ENCODE results near the gene RNF41. TPM values are rescaled to one million over a fixed set of nuclear protein-coding genes. Genes with fewer than 3 reads are reported as not detected.
A peak's percentile ranks its signal among the peaks of the same experiment; 100 is the strongest.

Gene RNF41
- total and polyA plus RNA-seq, 2 of the 13 experiments (the other 11 are each of a cell fraction or from before 2014, with no cell fraction given): 27.1 to 39.4 TPM

DNA sequence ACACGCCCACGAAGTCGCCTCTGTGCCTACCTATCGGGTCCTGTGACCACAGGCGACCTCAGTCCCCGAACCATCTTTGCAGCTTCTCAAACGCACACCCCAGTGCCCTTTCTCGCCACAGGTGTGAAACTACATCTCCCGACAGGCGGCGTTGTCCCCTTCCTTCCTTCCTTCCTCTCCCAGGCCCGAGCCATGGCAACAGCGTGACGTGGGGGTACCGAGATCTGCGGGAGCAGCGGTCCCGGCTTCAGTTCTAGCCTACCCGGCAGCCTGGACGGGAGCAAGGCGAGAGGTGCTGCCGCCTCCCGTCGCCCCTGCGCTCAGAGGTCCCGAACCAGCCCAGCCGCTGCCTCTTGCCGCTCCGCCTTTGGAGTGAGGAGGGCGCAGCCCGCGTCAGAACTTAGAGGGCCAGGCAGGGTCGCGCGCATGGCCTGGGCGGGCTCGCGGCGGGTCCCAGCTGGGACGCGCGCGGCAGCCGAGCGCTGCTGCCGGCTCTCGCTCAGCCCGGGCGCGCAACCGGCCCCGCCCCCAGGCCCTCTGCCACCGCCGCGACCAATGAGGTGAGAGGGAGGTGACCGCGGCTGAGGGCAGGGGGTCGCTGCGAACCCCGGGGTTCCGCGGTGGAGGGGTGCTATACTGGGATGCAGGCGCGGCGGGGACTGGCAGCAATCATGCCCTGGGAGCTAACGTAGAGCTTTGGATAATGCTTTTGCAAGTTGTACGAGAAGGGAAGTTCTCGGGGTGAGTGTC lies 45.1 kb upstream of the RNF41 start, which contains the start of gene COQ10A (continued):
- TF ChIP-seq, protein P1, sequence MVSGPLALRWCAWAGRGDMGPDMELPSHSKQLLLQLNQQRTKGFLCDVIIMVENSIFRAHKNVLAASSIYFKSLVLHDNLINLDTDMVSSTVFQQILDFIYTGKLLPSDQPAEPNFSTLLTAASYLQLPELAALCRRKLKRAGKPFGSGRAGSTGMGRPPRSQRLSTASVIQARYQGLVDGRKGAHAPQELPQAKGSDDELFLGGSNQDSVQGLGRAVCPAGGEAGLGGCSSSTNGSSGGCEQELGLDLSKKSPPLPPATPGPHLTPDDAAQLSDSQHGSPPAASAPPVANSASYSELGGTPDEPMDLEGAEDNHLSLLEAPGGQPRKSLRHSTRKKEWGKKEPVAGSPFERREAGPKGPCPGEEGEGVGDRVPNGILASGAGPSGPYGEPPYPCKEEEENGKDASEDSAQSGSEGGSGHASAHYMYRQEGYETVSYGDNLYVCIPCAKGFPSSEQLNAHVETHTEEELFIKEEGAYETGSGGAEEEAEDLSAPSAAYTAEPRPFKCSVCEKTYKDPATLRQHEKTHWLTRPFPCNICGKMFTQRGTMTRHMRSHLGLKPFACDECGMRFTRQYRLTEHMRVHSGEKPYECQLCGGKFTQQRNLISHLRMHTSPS (CRISPR knock-in tag; IDR thresholded peaks at IDR 0.05; ENCODE audit: low read depth): 0 out of 2 replicates have a peak, but pooled peaks have one; percentile 37
- TF ChIP-seq TRIM24 (CRISPR knock-in tag; IDR thresholded peaks at IDR 0.05) (no peak), REL (CRISPR knock-in tag; conservative IDR thresholded peaks at IDR 0.05) (no peak), HOXA3 (CRISPR knock-in tag; IDR thresholded peaks at IDR 0.05) (peak; percentile 77), ZNF563 (CRISPR knock-in tag; IDR thresholded peaks at IDR 0.05) (peak; percentile 56; the same call in 1 of the 2 replicates), ZNF75D (CRISPR knock-in tag; IDR thresholded peaks at IDR 0.05; ENCODE audit: borderline replicate concordance) (no peak), GABPA (IDR thresholded peaks at IDR 0.05; ENCODE audit: low read depth, low read length) (peak; percentile 77), GABPA (CRISPR knock-in tag; IDR thresholded peaks at IDR 0.05; ENCODE audit: low read depth) (peak; percentile 93), AHR (CRISPR knock-in tag; IDR thresholded peaks at IDR 0.05) (peak; percentile 88), DRAP1 (CRISPR knock-in tag; IDR thresholded peaks at IDR 0.05) (peak; percentile 48), NR3C1 (CRISPR knock-in tag; IDR thresholded peaks at IDR 0.05) (no peak), NFAT5 (CRISPR knock-in tag; IDR thresholded peaks at IDR 0.05) (peak; percentile 17; the same call in 1 of the 2 replicates), ZNF350 (CRISPR knock-in tag; IDR thresholded peaks at IDR 0.05; ENCODE audit: borderline replicate concordance, low read depth) (peak; percentile 82), ZNF83 (CRISPR knock-in tag; IDR thresholded peaks at IDR 0.05; ENCODE audit: borderline replicate concordance) (0 out of 2 replicates have a peak, but pooled peaks have one; percentile 31), ZNF441 (CRISPR knock-in tag; IDR thresholded peaks at IDR 0.05; ENCODE audit: borderline replicate concordance) (peak; percentile 28; the same call in 1 of the 2 replicates), ZNF562 (CRISPR knock-in tag; IDR thresholded peaks at IDR 0.05; ENCODE audit: borderline replicate concordance) (no peak)
- TF ChIP-seq, protein P2, sequence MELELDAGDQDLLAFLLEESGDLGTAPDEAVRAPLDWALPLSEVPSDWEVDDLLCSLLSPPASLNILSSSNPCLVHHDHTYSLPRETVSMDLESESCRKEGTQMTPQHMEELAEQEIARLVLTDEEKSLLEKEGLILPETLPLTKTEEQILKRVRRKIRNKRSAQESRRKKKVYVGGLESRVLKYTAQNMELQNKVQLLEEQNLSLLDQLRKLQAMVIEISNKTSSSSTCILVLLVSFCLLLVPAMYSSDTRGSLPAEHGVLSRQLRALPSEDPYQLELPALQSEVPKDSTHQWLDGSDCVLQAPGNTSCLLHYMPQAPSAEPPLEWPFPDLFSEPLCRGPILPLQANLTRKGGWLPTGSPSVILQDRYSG (CRISPR knock-in tag; IDR thresholded peaks at IDR 0.05): no peak
- TF ChIP-seq, protein P3, sequence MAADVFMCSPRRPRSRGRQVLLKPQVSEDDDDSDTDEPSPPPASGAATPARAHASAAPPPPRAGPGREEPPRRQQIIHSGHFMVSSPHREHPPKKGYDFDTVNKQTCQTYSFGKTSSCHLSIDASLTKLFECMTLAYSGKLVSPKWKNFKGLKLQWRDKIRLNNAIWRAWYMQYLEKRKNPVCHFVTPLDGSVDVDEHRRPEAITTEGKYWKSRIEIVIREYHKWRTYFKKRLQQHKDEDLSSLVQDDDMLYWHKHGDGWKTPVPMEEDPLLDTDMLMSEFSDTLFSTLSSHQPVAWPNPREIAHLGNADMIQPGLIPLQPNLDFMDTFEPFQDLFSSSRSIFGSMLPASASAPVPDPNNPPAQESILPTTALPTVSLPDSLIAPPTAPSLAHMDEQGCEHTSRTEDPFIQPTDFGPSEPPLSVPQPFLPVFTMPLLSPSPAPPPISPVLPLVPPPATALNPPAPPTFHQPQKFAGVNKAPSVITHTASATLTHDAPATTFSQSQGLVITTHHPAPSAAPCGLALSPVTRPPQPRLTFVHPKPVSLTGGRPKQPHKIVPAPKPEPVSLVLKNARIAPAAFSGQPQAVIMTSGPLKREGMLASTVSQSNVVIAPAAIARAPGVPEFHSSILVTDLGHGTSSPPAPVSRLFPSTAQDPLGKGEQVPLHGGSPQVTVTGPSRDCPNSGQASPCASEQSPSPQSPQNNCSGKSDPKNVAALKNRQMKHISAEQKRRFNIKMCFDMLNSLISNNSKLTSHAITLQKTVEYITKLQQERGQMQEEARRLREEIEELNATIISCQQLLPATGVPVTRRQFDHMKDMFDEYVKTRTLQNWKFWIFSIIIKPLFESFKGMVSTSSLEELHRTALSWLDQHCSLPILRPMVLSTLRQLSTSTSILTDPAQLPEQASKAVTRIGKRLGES (CRISPR knock-in tag; IDR thresholded peaks at IDR 0.05; ENCODE audit: borderline replicate concordance): no peak

Data from HepG2 (cell line).